NCI-H2227 (cell line): ENCODE measurements around the gene ISLR2.
"Not testable (repeated sequence)": the region's sequence is repeated elsewhere in the genome, so short reads cannot be mapped to it uniquely, and the experiment has no call there.

Source experiments
- DNase-seq: peaks from one replicate; lab custom pipeline; 2025; ENCODE audit not compliant: unreplicated experiment; lab: John Stamatoyannopoulos, UW

The ISLR2 gene

GRCh38 chr15:74156678-74157411, 26.5 kb downstream of the ISLR2 start:
- no peak for DNase-seq

- no peak for DNase-seq
These were observed 27.8 kb downstream of the ISLR2 start for GRCh38 chr15:74157868-74158827.

- DNase-seq, result no peak
These were observed 28.7 kb downstream of the ISLR2 start for GRCh38 chr15:74158855-74159650.

- peak; percentile 27 for DNase-seq
These were observed 29.4 kb downstream of the ISLR2 start for GRCh38 chr15:74159773-74160172.

- not testable (repeated sequence) for DNase-seq
These were observed 30.0 kb downstream of the ISLR2 start for GRCh38 chr15:74160390-74160789.

GRCh38 chr15:74162195-74162536, 31.8 kb downstream of the ISLR2 start:
- not testable (repeated sequence) for DNase-seq

GRCh38 chr15:74165461-74165860, 35.1 kb downstream of the ISLR2 start:
- DNase-seq, result no peak

GRCh38 chr15:74167891-74168331, 37.5 kb downstream of the ISLR2 start:
- no peak for DNase-seq

GRCh38 chr15:74168711-74169126, 38.3 kb downstream of the ISLR2 start:
- no peak for DNase-seq

- DNase-seq, result no peak
These were observed 39.9 kb downstream of the ISLR2 start for GRCh38 chr15:74170071-74170844.

- no peak for DNase-seq
These were observed 40.6 kb downstream of the ISLR2 start for GRCh38 chr15:74170875-74171578.

GRCh38 chr15:74171965-74172541, 41.7 kb downstream of the ISLR2 start:
- DNase-seq, result no peak

GRCh38 chr15:74172701-74173379, 42.5 kb downstream of the ISLR2 start:
- DNase-seq, result peak; percentile 54

GRCh38 chr15:74173380-74174218, 43.2 kb downstream of the ISLR2 start, which contains the start of gene ISLR:
TSS of gene ISLR (plus strand) at chr15:74173710. CDS start at chr15:74174859, 1,149 bp downstream.
- no peak for DNase-seq

GRCh38 chr15:74174219-74174957, 44.0 kb downstream of the ISLR2 start:
- no peak for DNase-seq

- no peak for DNase-seq
These were observed 44.5 kb downstream of the ISLR2 start for GRCh38 chr15:74174958-74175253.
